GM21529 (cell line): ENCODE results near the gene VIPR2.

Experiments
- ATAC-seq: cut with Tn5 transposase; IDR thresholded peaks from one replicate; pipeline ENCODE4 v1.9.1; 2021; ENCODE audit not compliant: unreplicated experiment

Gene VIPR2

GRCh38 chr7:159047536-159047935 is 97.1 kb downstream of the VIPR2 start:
- ATAC-seq = no peak

- ATAC-seq = no peak
Observed at GRCh38 chr7:159046300-159046699, 98.4 kb downstream of the VIPR2 start.

- no peak for ATAC-seq
Observed at GRCh38 chr7:159045839-159046238, 98.8 kb downstream of the VIPR2 start.

- ATAC-seq = no peak
Observed at GRCh38 chr7:159042581-159043101, 102.0 kb downstream of the VIPR2 start.

- no peak for ATAC-seq
Observed at GRCh38 chr7:159042103-159042502, 102.6 kb downstream of the VIPR2 start.

- ATAC-seq = no peak
Observed at GRCh38 chr7:159040912-159041711, 103.6 kb downstream of the VIPR2 start.

- ATAC-seq = no peak
Observed at GRCh38 chr7:159040146-159040545, 104.5 kb downstream of the VIPR2 start.

- ATAC-seq = no peak
Observed at GRCh38 chr7:159039716-159040115, 105.0 kb downstream of the VIPR2 start.

GRCh38 chr7:159038066-159038465 is 106.6 kb downstream of the VIPR2 start:
- ATAC-seq = no peak

GRCh38 chr7:159036916-159037605 is 107.6 kb downstream of the VIPR2 start:
- ATAC-seq = no peak

- no peak for ATAC-seq
Observed at GRCh38 chr7:159035571-159036073, 109.0 kb downstream of the VIPR2 start.

- no peak for ATAC-seq
Observed at GRCh38 chr7:159034988-159035387, 109.7 kb downstream of the VIPR2 start.

- no peak for ATAC-seq
Observed at GRCh38 chr7:159034394-159034793, 110.3 kb downstream of the VIPR2 start.

- no peak for ATAC-seq
Observed at GRCh38 chr7:159033956-159034355, 110.7 kb downstream of the VIPR2 start.

GRCh38 chr7:159033473-159033825 is 111.2 kb downstream of the VIPR2 start:
- ATAC-seq = no peak

- ATAC-seq = no peak
Observed at GRCh38 chr7:159032753-159033472, 111.8 kb downstream of the VIPR2 start.

GRCh38 chr7:159032322-159032721 is 112.3 kb downstream of the VIPR2 start:
- no peak for ATAC-seq

- ATAC-seq = no peak
Observed at GRCh38 chr7:159031750-159032149, 112.9 kb downstream of the VIPR2 start.

- no peak for ATAC-seq
Observed at GRCh38 chr7:159031135-159031701, 113.4 kb downstream of the VIPR2 start.

- no peak for ATAC-seq
Observed at GRCh38 chr7:159030490-159031134, 114.1 kb downstream of the VIPR2 start.
